Measurements from ENCODE around the gene NFIC. TPM values are rescaled to one million over a fixed set of nuclear protein-coding genes. Genes with fewer than 3 reads are reported as not detected.

Gene NFIC
- total RNA-seq, 1 donor from 2014 or later = 8.4 TPM

DNA sequence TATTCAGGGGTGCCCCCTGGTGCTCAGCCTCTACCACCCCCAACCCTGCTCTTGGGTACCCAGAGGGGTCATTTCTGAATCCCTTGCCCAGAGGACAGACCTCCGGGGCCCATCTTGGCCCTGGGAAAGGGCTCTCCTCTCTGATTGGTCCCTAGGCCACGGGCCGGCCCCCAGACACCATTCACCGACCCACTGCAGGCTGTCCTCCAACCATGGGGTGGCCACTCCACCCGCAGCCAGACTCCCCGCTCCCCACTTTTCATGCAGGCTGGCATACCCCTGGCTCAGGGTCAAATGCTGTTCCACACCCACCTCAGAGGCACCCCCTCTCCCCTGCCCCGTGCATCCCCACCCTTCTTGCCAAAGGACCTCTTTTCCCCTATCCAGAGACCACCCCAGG, 99.2 kb downstream of the NFIC start:
- no peaks in the 10 kb centered on the region for H3K9me3 ChIP-seq (ENCODE audit: control insufficient read depth in 3 of 3, low read length in 3 of 3)
- H3K36me3 ChIP-seq (ENCODE audit: control insufficient read depth in 3 of 3, insufficient read depth in 3 of 3, low read length in 3 of 3) = peaks cover 4 to 5% (median 5%) of the 10 kb centered on the region in 3 donors
- peaks cover 2 to 9% (median 4%) of the 10 kb centered on the region in 3 donors for H3K4me1 ChIP-seq (ENCODE audit: control insufficient read depth in 3 of 3, insufficient read depth in 3 of 3, low read length in 3 of 3)
- H3K27me3 ChIP-seq (ENCODE audit: control insufficient read depth in 3 of 3, insufficient read depth in 3 of 3, low read length in 3 of 3) = no peaks in the 10 kb centered on the region
- no peak overlapping the region for H3K4me3 ChIP-seq (ENCODE audit: low read length in 3 of 3)
- H3K27ac ChIP-seq (ENCODE audit: low read depth, low read length) = no peak overlapping the region
- H3K9ac ChIP-seq (ENCODE audit: low read depth in 1 of 3, low read length in 3 of 3) = peak overlapping the region in 1 of 3 donors; percentile 25

DNA sequence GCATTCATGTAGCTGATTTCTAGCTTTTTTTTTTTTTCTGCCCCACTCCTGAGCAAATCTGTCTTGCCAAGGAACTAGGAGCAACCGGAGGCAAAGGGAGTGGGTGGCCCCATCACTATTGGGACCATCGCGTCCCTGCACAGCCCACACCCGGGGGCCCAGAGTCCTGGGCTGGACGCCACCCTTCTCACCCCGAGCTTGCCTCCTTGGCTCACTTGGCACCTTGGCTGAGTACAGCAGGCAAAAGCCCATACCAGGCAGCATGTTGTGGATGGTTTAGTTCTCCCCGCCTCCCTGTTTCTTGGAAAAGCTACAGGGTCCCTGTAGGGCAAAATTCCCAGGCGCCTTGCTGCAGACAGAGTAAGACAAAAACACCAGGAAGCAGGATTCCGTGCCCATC, 100.3 kb downstream of the NFIC start:
- no peaks in the 10 kb centered on the region for H3K9me3 ChIP-seq (ENCODE audit: control insufficient read depth in 3 of 3, low read length in 3 of 3)
- no peak overlapping the region for H3K27ac ChIP-seq (ENCODE audit: low read depth, low read length)
- no peaks in the 10 kb centered on the region for H3K27me3 ChIP-seq (ENCODE audit: control insufficient read depth in 3 of 3, insufficient read depth in 3 of 3, low read length in 3 of 3)
- H3K4me1 ChIP-seq (ENCODE audit: control insufficient read depth in 3 of 3, insufficient read depth in 3 of 3, low read length in 3 of 3) = peaks cover 2 to 9% (median 4%) of the 10 kb centered on the region in 3 donors
- peaks cover 2 to 5% (median 5%) of the 10 kb centered on the region in 3 donors for H3K36me3 ChIP-seq (ENCODE audit: control insufficient read depth in 3 of 3, insufficient read depth in 3 of 3, low read length in 3 of 3)
- no peak overlapping the region for H3K9ac ChIP-seq (ENCODE audit: low read depth in 1 of 3, low read length in 3 of 3)
- H3K4me3 ChIP-seq (ENCODE audit: low read length in 3 of 3) = no peak overlapping the region

DNA sequence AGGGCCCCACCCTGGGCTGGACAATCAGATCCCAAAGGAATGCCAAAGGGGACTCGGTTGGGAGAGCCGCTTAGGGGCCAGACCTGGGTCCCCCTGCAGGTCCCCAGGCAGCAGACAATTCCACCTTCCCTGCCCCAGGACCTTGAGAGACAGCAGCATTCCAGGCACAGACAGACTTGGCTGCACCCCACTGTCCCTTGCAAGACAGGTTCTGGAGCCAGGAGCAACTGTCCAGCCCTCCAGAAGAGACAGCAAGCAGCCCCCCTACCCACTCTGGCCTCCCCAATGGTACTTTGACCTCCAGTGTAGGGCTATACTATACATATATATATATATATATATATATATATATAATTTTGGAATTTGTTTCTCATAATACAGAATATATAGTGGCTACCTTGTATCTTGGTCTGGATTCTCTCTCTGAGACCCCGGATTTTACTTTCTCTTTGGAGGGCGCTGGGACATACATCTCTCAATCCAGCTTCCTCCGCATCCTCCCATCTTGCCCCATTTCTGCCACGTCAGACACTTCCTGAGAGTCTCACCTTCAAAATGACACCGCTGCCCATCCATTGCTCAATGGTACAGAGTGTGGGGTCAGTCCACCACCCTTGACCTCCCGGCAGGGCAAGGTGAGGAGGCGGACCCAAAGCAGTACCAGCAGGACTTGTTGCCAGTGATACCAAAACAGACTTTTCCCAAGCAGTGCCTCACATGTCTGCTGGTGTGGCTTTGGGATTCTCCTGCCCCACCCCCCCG, 101.2 kb downstream of the NFIC start:
- Histone ChIP-seq H3K4me1 (ENCODE audit: control insufficient read depth in 3 of 3, insufficient read depth in 3 of 3, low read length in 3 of 3) (peaks cover 7 to 15% (median 10%) of the 10 kb centered on the region in 3 donors), H3K27ac (ENCODE audit: low read depth, low read length) (no peak overlapping the region)

DNA sequence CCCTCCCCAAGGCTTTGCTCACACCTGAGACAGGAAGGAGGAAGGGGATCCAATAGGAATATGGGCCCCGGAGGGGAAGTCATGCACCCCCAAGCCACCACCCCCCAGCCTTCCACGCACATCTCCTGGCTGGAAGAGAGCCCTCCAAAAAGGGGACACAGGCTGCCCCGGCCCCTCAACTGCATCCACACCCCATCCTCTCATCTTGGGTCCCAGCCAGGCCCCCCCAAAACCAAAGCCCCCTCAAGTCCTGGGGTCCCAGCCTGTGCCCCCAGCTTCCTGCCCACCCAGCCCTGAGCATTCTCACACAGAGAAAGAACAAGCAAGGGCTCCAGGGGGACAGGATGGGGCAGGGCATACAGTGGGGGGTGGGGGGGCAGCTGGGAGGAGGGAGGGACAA, 101.8 kb downstream of the NFIC start:
- peaks cover 0 to 1% (median 0%) of the 10 kb centered on the region in 3 donors for H3K36me3 ChIP-seq (ENCODE audit: control insufficient read depth in 3 of 3, insufficient read depth in 3 of 3, low read length in 3 of 3)
- H3K27ac ChIP-seq (ENCODE audit: low read depth, low read length) = no peak overlapping the region
- H3K4me1 ChIP-seq (ENCODE audit: control insufficient read depth in 3 of 3, insufficient read depth in 3 of 3, low read length in 3 of 3) = peaks cover 7 to 15% (median 11%) of the 10 kb centered on the region in 3 donors
- H3K27me3 ChIP-seq (ENCODE audit: control insufficient read depth in 3 of 3, insufficient read depth in 3 of 3, low read length in 3 of 3) = no peaks in the 10 kb centered on the region
- H3K9ac ChIP-seq (ENCODE audit: low read depth in 1 of 3, low read length in 3 of 3) = no peak overlapping the region
- no peak overlapping the region for H3K4me3 ChIP-seq (ENCODE audit: low read length in 3 of 3)
- no peaks in the 10 kb centered on the region for H3K9me3 ChIP-seq (ENCODE audit: control insufficient read depth in 3 of 3, low read length in 3 of 3)

More for the DNA sequence above, 101.2 kb downstream of the NFIC start:
- Histone ChIP-seq H3K9ac (ENCODE audit: low read depth in 1 of 3, low read length in 3 of 3) (no peak overlapping the region), H3K27me3 (ENCODE audit: control insufficient read depth in 3 of 3, insufficient read depth in 3 of 3, low read length in 3 of 3) (no peaks in the 10 kb centered on the region), H3K4me3 (ENCODE audit: low read length in 3 of 3) (no peak overlapping the region), H3K36me3 (ENCODE audit: control insufficient read depth in 3 of 3, insufficient read depth in 3 of 3, low read length in 3 of 3) (peaks cover under 1 to 2% (median 1%) of the 10 kb centered on the region in 3 donors), H3K9me3 (ENCODE audit: control insufficient read depth in 3 of 3, low read length in 3 of 3) (no peaks in the 10 kb centered on the region)

DNA sequence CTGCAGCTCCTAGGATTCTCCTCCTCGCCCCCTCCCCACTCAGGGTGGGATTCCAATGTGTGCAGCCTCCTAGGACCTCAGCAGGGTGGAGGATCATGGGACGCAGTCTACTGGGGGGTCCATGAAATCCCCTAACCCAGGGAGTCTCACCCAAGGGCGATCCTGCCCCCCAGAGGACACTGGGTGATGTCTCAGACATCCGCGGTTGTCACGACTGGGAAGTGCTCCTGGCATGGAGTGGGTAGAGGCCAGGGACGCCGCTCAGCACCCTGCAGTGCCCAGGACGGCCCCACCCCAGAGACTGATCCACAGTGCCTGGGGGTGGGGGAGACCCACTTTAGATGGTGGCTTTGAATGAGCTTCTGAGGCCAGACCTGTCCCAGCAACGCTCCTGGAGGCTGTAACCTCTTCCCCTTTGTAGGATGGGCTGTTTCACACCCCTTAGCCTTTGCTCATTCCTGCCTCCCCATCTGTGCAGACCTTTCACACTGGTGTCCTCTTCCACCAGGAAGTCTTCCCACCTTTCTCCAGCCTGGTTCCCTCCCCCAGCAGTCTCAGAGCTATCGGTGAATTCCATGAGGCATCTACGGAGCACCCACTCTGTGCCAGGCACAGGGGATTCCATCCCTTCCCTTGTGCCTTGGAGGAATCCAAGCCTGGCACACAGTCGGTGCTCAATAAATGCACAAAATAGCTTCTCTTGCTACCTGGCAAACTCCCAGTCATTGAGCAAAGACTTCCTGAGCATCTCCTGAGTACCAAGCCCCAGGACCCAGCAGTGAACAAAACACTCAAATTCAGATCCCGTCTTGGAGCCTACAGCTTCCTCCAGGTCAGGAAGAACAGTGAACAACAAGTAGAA, 103.5 kb downstream of the NFIC start:
- Histone ChIP-seq H3K36me3 (ENCODE audit: control insufficient read depth in 3 of 3, insufficient read depth in 3 of 3, low read length in 3 of 3) (no peaks in the 10 kb centered on the region), H3K27me3 (ENCODE audit: control insufficient read depth in 3 of 3, insufficient read depth in 3 of 3, low read length in 3 of 3) (peaks cover 0 to 7% (median 5%) of the 10 kb centered on the region in 3 donors), H3K9ac (ENCODE audit: low read depth in 1 of 3, low read length in 3 of 3) (no peak overlapping the region), H3K4me3 (ENCODE audit: low read length in 3 of 3) (no peak overlapping the region), H3K9me3 (ENCODE audit: control insufficient read depth in 3 of 3, low read length in 3 of 3) (no peaks in the 10 kb centered on the region), H3K4me1 (ENCODE audit: control insufficient read depth in 3 of 3, insufficient read depth in 3 of 3, low read length in 3 of 3) (peaks cover 7 to 15% (median 11%) of the 10 kb centered on the region in 3 donors), H3K27ac (ENCODE audit: low read depth, low read length) (no peak overlapping the region)

DNA sequence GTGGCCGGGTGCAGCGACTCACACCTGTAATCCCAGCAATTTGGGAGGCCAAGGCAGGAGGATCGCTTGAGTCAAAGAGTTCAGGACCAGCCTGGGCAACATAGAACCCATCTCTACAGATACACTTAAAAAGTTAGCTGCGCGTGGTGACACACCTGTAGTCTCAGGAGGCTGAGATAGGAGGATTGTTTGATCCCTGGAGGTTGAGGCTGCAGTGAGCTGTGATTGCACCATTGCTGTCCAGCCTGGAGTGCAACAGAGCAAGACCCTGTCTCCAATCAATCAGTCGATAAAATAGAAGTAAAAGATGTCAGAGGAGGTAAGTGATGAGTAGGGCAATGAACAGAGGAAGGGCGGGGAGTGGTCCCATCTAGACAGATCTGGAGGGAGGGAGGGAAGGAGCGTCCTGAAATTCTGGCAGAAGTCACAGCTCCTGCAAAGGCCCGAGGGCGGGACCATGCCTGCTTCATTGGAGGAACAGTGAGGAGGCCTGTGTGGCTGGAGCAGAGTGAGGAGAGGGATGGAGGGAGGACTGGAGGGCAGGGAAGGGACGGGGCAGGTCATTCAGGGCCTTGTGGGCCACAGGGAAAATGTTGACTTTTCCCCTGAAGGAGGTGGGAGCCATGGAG, 104.2 kb downstream of the NFIC start:
- Histone ChIP-seq H3K4me1 (ENCODE audit: control insufficient read depth in 3 of 3, insufficient read depth in 3 of 3, low read length in 3 of 3) (peaks cover 7 to 15% (median 8%) of the 10 kb centered on the region in 3 donors), H3K27me3 (ENCODE audit: control insufficient read depth in 3 of 3, insufficient read depth in 3 of 3, low read length in 3 of 3) (peaks cover under 1 to 11% (median 10%) of the 10 kb centered on the region in 3 donors), H3K9ac (ENCODE audit: low read depth in 1 of 3, low read length in 3 of 3) (no peak overlapping the region), H3K4me3 (ENCODE audit: low read length in 3 of 3) (no peak overlapping the region), H3K9me3 (ENCODE audit: control insufficient read depth in 3 of 3, low read length in 3 of 3) (no peaks in the 10 kb centered on the region), H3K27ac (ENCODE audit: low read depth, low read length) (no peak overlapping the region), H3K36me3 (ENCODE audit: control insufficient read depth in 3 of 3, insufficient read depth in 3 of 3, low read length in 3 of 3) (no peaks in the 10 kb centered on the region)

DNA sequence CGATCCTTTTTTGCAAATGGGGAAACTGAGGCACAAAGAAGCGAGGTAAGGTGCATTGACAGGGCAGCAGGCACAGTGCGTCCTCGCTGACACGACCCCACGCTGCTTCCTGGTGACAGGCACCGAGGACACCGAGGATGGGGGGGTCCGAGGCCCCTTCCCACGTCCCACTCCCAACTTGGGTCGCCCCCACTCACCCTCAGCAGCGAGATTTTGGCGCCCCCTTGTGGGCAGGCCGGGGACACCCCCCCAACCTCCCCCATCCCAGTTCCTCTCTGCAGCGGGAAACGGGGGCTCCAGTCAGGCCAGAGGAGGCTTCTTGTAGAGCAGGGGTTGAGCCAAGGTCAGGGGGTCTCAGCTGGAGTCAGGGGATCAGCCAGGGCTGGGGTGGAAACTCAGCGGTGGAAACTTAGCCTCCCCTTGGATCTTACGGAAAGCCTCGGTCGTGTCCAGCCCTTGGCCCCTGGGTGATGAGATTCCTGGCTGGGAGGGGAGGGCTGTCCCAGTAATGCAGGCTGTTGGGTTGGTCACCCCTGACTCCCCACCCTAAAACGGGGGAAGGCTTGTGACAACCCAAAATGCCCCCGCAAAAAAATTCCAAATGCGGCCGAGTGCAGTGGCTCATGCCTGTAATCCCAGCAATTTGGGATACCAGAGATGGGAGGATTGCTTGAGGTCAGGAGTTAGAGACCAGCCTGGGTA, 105.7 kb downstream of the NFIC start:
- Histone ChIP-seq H3K9me3 (ENCODE audit: control insufficient read depth in 3 of 3, low read length in 3 of 3) (no peaks in the 10 kb centered on the region), H3K36me3 (ENCODE audit: control insufficient read depth in 3 of 3, insufficient read depth in 3 of 3, low read length in 3 of 3) (no peaks in the 10 kb centered on the region), H3K27me3 (ENCODE audit: control insufficient read depth in 3 of 3, insufficient read depth in 3 of 3, low read length in 3 of 3) (peaks cover 13 to 17% (median 17%) of the 10 kb centered on the region in 3 donors), H3K4me3 (ENCODE audit: low read length in 3 of 3) (no peak overlapping the region), H3K9ac (ENCODE audit: low read depth in 1 of 3, low read length in 3 of 3) (no peak overlapping the region), H3K4me1 (ENCODE audit: control insufficient read depth in 3 of 3, insufficient read depth in 3 of 3, low read length in 3 of 3) (peaks cover 3 to 8% (median 8%) of the 10 kb centered on the region in 3 donors), H3K27ac (ENCODE audit: low read depth, low read length) (no peak overlapping the region)

DNA sequence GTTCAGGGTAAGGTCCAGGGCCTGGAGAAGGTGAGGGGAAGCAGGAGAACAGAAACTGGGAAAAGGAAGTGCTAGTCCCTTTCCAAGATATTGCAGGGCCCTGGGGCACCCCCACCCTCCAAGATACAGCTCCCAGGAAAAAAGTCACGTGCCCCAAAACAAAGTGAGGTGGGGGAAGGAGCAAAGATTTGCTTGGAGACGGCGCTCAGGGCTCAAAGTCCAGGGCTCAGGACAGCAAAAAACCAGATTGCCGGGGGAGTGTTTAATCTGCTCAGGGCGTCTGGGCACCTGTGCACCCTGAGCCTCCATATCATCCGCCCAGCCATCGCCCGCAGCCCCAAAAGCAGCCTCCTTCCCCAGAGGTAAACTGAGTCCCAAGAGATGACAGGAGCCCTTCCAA, 107.6 kb downstream of the NFIC start:
- Histone ChIP-seq H3K27ac (ENCODE audit: low read depth, low read length) (no peak overlapping the region), H3K4me1 (ENCODE audit: control insufficient read depth in 3 of 3, insufficient read depth in 3 of 3, low read length in 3 of 3) (peaks cover 3 to 8% (median 6%) of the 10 kb centered on the region in 3 donors), H3K9me3 (ENCODE audit: control insufficient read depth in 3 of 3, low read length in 3 of 3) (no peaks in the 10 kb centered on the region), H3K9ac (ENCODE audit: low read depth in 1 of 3, low read length in 3 of 3) (no peak overlapping the region), H3K27me3 (ENCODE audit: control insufficient read depth in 3 of 3, insufficient read depth in 3 of 3, low read length in 3 of 3) (peaks cover 21 to 30% (median 23%) of the 10 kb centered on the region in 3 donors), H3K36me3 (ENCODE audit: control insufficient read depth in 3 of 3, insufficient read depth in 3 of 3, low read length in 3 of 3) (no peaks in the 10 kb centered on the region), H3K4me3 (ENCODE audit: low read length in 3 of 3) (no peak overlapping the region)

DNA sequence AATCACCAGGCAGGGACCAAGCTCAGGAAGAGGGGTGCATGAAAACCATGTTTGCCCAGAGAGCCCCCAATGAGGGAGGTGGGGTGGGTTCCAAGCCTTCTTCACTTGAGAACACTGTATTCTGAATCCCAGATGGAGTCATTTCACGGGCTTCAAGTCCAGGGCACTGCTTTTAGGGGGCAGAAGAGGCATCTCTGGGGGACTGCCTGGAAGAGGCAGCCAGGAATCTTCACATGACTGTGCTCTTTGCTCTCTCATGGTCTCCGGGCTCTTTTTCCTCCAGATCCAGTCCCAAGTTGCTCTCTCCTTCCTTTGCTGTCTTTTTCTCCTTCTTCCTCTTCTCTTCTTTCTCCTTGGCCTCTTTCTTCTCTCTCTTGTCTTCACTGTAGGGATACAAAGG, 108.2 kb downstream of the NFIC start:
- Histone ChIP-seq H3K27ac (ENCODE audit: low read depth, low read length) (no peak overlapping the region), H3K27me3 (ENCODE audit: control insufficient read depth in 3 of 3, insufficient read depth in 3 of 3, low read length in 3 of 3) (peaks cover 23 to 34% (median 25%) of the 10 kb centered on the region in 3 donors), H3K9ac (ENCODE audit: low read depth in 1 of 3, low read length in 3 of 3) (no peak overlapping the region), H3K4me1 (ENCODE audit: control insufficient read depth in 3 of 3, insufficient read depth in 3 of 3, low read length in 3 of 3) (peaks cover 3 to 8% (median 6%) of the 10 kb centered on the region in 3 donors), H3K36me3 (ENCODE audit: control insufficient read depth in 3 of 3, insufficient read depth in 3 of 3, low read length in 3 of 3) (no peaks in the 10 kb centered on the region), H3K9me3 (ENCODE audit: control insufficient read depth in 3 of 3, low read length in 3 of 3) (no peaks in the 10 kb centered on the region), H3K4me3 (ENCODE audit: low read length in 3 of 3) (no peak overlapping the region)
